HepG2 (cell line): ENCODE results near the gene DACT2. TPM values are rescaled to one million over a fixed set of nuclear protein-coding genes. Genes with fewer than 3 reads are reported as not detected.

Source experiments
- ATF1 ChIP-seq: IDR thresholded peaks from 2 replicates; pipeline ENCODE4 v1.6.1; 2016; ENCODE audit warnings: mild to moderate bottlenecking, control low read depth
- DNMT3B ChIP-seq: conservative IDR thresholded peaks from 2 replicates; pipeline ENCODE4 v1.6.1; 2016; ENCODE audit warnings: missing biosample characterization, control low read depth
- HOXA7 ChIP-seq: sonication (generic); formaldehyde crosslinking; IDR thresholded peaks from 2 replicates; pipeline ENCODE4 v1.8.1; 2022; ENCODE audit warnings: mild to moderate bottlenecking, missing genetic modification reagents, moderate library complexity
- IKZF4 ChIP-seq: sonication (generic); formaldehyde crosslinking; IDR thresholded peaks from 2 replicates; pipeline ENCODE4 v1.5.1; 2020; ENCODE audit warnings: borderline replicate concordance, mild to moderate bottlenecking, low read depth, missing genetic modification reagents; ENCODE audit errors: not compliant biosample characterization
- JARID2 ChIP-seq: sonication (generic); formaldehyde crosslinking; IDR thresholded peaks from 2 replicates; pipeline ENCODE4 v1.8.1; 2023; ENCODE audit warnings: missing genetic modification reagents, inconsistent platforms; ENCODE audit not compliant: insufficient replicate concordance
- KMT2A ChIP-seq: sonication (generic); formaldehyde crosslinking; IDR thresholded peaks from 2 replicates; pipeline ENCODE4 v1.4.0; 2020; ENCODE audit warnings: missing genetic modification reagents
- NFE2 ChIP-seq: sonication (generic); formaldehyde crosslinking; IDR thresholded peaks from 2 replicates; pipeline ENCODE4 v1.4.0; 2020; ENCODE audit warnings: missing genetic modification reagents
- RAD21 ChIP-seq: fragments of 450-650 bp; formaldehyde crosslinking; IDR thresholded peaks from 2 replicates; pipeline ENCODE4 v1.5.0; 2020; ENCODE audit warnings: mild to moderate bottlenecking
- RBM39 ChIP-seq: fragments of 200-400 bp; formaldehyde crosslinking; IDR thresholded peaks from one replicate; pipeline ENCODE4 v1.6.1; 2018; ENCODE audit warnings: antibody characterized with exemption, mild to moderate bottlenecking, low read depth, low read length; ENCODE audit not compliant: poor library complexity, severe bottlenecking
- SAP130 ChIP-seq: IDR thresholded peaks from 2 replicates; pipeline ENCODE4 v1.6.1; 2016; ENCODE audit warnings: low read depth
- SMC3 ChIP-seq: IDR thresholded peaks from 2 replicates; pipeline ENCODE4 v1.6.1; 2011; ENCODE audit warnings: low read length, improper control_type of control experiment
- TEAD3 ChIP-seq: optimal IDR thresholded peaks from 2 replicates; pipeline ENCODE3; 2016; ENCODE audit warnings: borderline replicate concordance
- ZNF205 ChIP-seq: IDR thresholded peaks from 2 replicates; pipeline ENCODE4 v1.6.1; 2018; ENCODE audit warnings: missing biosample characterization, missing genetic modification reagents
- ZNF598 ChIP-seq: sonication (generic); formaldehyde crosslinking; IDR thresholded peaks from 2 replicates; pipeline ENCODE4 v1.5.1; 2020; ENCODE audit warnings: mild to moderate bottlenecking, missing genetic modification reagents, borderline replicate concordance
- ZNF788 ChIP-seq: sonication (generic); formaldehyde crosslinking; IDR thresholded peaks from 2 replicates; pipeline ENCODE4 v1.5.0; 2020; ENCODE audit warnings: mild to moderate bottlenecking, missing genetic modification reagents, borderline replicate concordance
- polyA plus RNA-seq, 8 experiments: library from polyadenylated mRNA; depleted of rRNA in 3 of 8; stranded (reverse) in 7 of 8; unstranded in 1 of 8; fragments of >200 nt; fragmentation: Illumina TruSeq in 4 of 8; extraction: Trizol in 4 of 8; gene quantifications; 2 replicates each; pipeline versions ENCODE4 v1.2.1 to v1.2.3, GENCODE V29; 2011 to 2016; ENCODE audit warnings: low read depth in 4 of 8, missing spikeins in 1 of 8, mixed read lengths in 1 of 8; ENCODE audit not compliant: insufficient read depth in 1 of 8
- total RNA-seq, 5 experiments: library from RNA; depleted of rRNA; stranded (reverse); fragments of >200 nt; fragmentation: Illumina TruSeq; extraction: Trizol; gene quantifications; 2 replicates each; pipeline ENCODE4 v1.2.3, GENCODE V29; 2016; ENCODE audit warnings: low read depth in 1 of 5
- TF ChIP-seq, protein P1 (sequence below): sonication (generic); formaldehyde crosslinking; IDR thresholded peaks from 2 replicates; pipeline ENCODE4 v1.4.0; 2020; ENCODE audit warnings: mild to moderate bottlenecking, missing genetic modification reagents
- TF ChIP-seq, protein P2 (sequence below): sonication (generic); formaldehyde crosslinking; IDR thresholded peaks from 2 replicates; pipeline ENCODE4 v1.4.0; 2020; ENCODE audit warnings: missing genetic modification reagents
- TF ChIP-seq, protein P3 (sequence below): sonication (generic); formaldehyde crosslinking; IDR thresholded peaks from 2 replicates; pipeline ENCODE4 v1.5.0; 2020; ENCODE audit warnings: missing genetic modification reagents
- TF ChIP-seq, protein P4 (sequence below): sonication (generic); formaldehyde crosslinking; IDR thresholded peaks from 2 replicates; pipeline ENCODE4 v1.5.1; 2020; ENCODE audit warnings: mild to moderate bottlenecking, missing genetic modification reagents, borderline replicate concordance
- TF ChIP-seq, protein P5 (sequence below): sonication (generic); formaldehyde crosslinking; IDR thresholded peaks from 2 replicates; pipeline ENCODE4 v1.8.0; 2022; ENCODE audit warnings: missing genetic modification reagents, mild to moderate bottlenecking, borderline replicate concordance

The DACT2 gene
- total and polyA plus RNA-seq, 2 of the 13 experiments (the other 11 are each of a cell fraction or from before 2014, with no cell fraction given), result 0.15 TPM; not detected in 1

DNA sequence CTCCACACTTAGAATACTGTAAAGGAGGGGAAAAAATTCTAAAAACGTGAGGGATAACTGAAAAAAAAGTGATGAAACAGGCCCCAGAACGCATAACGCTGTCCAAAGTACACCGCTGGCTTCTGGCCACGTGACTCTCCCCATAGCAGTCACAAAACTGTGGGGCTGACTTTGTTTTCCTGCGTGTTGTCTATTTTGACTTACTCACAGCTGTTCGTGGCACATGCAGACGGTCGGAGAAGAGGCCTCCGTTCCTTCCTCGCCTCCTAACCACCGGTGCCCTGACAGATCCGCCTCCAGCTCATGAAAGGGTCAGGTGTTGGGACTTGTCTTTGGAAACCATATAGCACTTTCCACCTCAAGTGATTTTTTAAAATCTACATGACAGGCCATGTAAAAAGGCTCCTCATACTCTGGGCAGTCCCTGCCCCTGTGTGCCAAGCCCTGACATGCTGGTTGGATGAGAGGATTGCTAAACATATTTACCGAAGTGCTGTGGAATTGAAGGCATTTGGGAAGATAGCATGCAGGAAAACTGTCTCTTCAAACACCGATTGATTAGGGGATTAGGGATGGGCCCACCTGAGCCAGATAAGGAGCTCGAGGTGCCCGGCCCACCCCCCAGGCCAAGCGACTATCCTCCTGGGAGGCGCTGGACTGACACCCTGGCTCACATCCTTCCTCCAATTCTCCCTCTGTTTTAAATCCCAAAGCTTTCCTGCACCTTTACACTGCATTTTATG, 54.8 kb downstream of the DACT2 start (continued):
- TF ChIP-seq, protein P1, sequence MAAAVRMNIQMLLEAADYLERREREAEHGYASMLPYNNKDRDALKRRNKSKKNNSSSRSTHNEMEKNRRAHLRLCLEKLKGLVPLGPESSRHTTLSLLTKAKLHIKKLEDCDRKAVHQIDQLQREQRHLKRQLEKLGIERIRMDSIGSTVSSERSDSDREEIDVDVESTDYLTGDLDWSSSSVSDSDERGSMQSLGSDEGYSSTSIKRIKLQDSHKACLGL (CRISPR knock-in tag), result 0 out of 2 replicates have a peak, but pooled peaks have one; percentile 32
- TF ChIP-seq ZNF205 (CRISPR knock-in tag), result no peak
- 0 out of 2 replicates have a peak, but pooled peaks have one; percentile 21 for TF ChIP-seq ZNF598
- 0 out of 2 replicates have a peak, but pooled peaks have one; percentile 54 for TF ChIP-seq DNMT3B (CRISPR knock-in tag)
- no peak for TF ChIP-seq KMT2A (CRISPR knock-in tag)
- peak; percentile 15; the same call in 1 of the 2 replicates for TF ChIP-seq RAD21 (CRISPR knock-in tag)
- TF ChIP-seq, protein P2, sequence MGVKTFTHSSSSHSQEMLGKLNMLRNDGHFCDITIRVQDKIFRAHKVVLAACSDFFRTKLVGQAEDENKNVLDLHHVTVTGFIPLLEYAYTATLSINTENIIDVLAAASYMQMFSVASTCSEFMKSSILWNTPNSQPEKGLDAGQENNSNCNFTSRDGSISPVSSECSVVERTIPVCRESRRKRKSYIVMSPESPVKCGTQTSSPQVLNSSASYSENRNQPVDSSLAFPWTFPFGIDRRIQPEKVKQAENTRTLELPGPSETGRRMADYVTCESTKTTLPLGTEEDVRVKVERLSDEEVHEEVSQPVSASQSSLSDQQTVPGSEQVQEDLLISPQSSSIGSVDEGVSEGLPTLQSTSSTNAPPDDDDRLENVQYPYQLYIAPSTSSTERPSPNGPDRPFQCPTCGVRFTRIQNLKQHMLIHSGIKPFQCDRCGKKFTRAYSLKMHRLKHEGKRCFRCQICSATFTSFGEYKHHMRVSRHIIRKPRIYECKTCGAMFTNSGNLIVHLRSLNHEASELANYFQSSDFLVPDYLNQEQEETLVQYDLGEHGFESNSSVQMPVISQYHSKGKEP (CRISPR knock-in tag), result no peak
- TF ChIP-seq SMC3, result no peak
- TF ChIP-seq, protein P3, sequence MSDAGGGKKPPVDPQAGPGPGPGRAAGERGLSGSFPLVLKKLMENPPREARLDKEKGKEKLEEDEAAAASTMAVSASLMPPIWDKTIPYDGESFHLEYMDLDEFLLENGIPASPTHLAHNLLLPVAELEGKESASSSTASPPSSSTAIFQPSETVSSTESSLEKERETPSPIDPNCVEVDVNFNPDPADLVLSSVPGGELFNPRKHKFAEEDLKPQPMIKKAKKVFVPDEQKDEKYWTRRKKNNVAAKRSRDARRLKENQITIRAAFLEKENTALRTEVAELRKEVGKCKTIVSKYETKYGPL (CRISPR knock-in tag), result no peak
- TF ChIP-seq NFE2 (CRISPR knock-in tag), result no peak
- no peak for TF ChIP-seq JARID2 (CRISPR knock-in tag)
- peak; percentile 49; the same call in 1 of the 2 replicates for TF ChIP-seq ZNF788 (CRISPR knock-in tag)
- no peak for TF ChIP-seq HOXA7 (CRISPR knock-in tag)
- TF ChIP-seq, protein P4, sequence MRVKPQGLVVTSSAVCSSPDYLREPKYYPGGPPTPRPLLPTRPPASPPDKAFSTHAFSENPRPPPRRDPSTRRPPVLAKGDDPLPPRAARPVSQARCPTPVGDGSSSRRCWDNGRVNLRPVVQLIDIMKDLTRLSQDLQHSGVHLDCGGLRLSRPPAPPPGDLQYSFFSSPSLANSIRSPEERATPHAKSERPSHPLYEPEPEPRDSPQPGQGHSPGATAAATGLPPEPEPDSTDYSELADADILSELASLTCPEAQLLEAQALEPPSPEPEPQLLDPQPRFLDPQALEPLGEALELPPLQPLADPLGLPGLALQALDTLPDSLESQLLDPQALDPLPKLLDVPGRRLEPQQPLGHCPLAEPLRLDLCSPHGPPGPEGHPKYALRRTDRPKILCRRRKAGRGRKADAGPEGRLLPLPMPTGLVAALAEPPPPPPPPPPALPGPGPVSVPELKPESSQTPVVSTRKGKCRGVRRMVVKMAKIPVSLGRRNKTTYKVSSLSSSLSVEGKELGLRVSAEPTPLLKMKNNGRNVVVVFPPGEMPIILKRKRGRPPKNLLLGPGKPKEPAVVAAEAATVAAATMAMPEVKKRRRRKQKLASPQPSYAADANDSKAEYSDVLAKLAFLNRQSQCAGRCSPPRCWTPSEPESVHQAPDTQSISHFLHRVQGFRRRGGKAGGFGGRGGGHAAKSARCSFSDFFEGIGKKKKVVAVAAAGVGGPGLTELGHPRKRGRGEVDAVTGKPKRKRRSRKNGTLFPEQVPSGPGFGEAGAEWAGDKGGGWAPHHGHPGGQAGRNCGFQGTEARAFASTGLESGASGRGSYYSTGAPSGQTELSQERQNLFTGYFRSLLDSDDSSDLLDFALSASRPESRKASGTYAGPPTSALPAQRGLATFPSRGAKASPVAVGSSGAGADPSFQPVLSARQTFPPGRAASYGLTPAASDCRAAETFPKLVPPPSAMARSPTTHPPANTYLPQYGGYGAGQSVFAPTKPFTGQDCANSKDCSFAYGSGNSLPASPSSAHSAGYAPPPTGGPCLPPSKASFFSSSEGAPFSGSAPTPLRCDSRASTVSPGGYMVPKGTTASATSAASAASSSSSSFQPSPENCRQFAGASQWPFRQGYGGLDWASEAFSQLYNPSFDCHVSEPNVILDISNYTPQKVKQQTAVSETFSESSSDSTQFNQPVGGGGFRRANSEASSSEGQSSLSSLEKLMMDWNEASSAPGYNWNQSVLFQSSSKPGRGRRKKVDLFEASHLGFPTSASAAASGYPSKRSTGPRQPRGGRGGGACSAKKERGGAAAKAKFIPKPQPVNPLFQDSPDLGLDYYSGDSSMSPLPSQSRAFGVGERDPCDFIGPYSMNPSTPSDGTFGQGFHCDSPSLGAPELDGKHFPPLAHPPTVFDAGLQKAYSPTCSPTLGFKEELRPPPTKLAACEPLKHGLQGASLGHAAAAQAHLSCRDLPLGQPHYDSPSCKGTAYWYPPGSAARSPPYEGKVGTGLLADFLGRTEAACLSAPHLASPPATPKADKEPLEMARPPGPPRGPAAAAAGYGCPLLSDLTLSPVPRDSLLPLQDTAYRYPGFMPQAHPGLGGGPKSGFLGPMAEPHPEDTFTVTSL, result peak; percentile 14; the same call in 1 of the 2 replicates
- peak; percentile 90 for TF ChIP-seq TEAD3 (CRISPR knock-in tag)
- no peak for TF ChIP-seq IKZF4
- TF ChIP-seq SAP130 (CRISPR knock-in tag), result peak; percentile 71
- TF ChIP-seq RBM39, result no peak
- TF ChIP-seq, protein P5, sequence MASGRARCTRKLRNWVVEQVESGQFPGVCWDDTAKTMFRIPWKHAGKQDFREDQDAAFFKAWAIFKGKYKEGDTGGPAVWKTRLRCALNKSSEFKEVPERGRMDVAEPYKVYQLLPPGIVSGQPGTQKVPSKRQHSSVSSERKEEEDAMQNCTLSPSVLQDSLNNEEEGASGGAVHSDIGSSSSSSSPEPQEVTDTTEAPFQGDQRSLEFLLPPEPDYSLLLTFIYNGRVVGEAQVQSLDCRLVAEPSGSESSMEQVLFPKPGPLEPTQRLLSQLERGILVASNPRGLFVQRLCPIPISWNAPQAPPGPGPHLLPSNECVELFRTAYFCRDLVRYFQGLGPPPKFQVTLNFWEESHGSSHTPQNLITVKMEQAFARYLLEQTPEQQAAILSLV, result 0 out of 2 replicates have a peak, but pooled peaks have one; percentile 52
- no peak for TF ChIP-seq ATF1 (CRISPR knock-in tag)
